HG03039 (cell line): ENCODE results near the gene RNF115.
"Not testable (repeated sequence)": the region's sequence is repeated elsewhere in the genome, so short reads cannot be mapped to it uniquely, and the experiment has no call there.

ENCODE experiments used
- ATAC-seq: cut with Tn5 transposase; IDR thresholded peaks from one replicate; pipeline ENCODE4 v1.9.1; 2021; ENCODE audit warnings: mild to moderate bottlenecking, moderate library complexity; ENCODE audit not compliant: unreplicated experiment

The RNF115 gene

GRCh38 chr1:145823565-145824498, at the start of gene RNF115, which contains the start of gene POLR3C:
Gene RNF115, minus strand, starts transcription at chr1:145824095. Its CDS starts 222 bp downstream, at chr1:145823873.
Gene POLR3C, plus strand, starts transcription at chr1:145824200. Its CDS starts 1,577 bp downstream, at chr1:145825777.
- ATAC-seq: peak; percentile 84

- ATAC-seq: no peak
Observed at GRCh38 chr1:145871994-145872924, 48.4 kb upstream of the RNF115 start.

- ATAC-seq: no peak
Observed at GRCh38 chr1:145868232-145868631, 44.3 kb upstream of the RNF115 start.

GRCh38 chr1:145863282-145864018, 39.6 kb upstream of the RNF115 start:
- ATAC-seq: no peak

GRCh38 chr1:145859491-145860023, 35.7 kb upstream of the RNF115 start:
- ATAC-seq: peak; percentile 65

GRCh38 chr1:145858901-145859490, 35.1 kb upstream of the RNF115 start, which contains the start of gene PIAS3:
Gene PIAS3, minus strand, starts transcription at chr1:145859081. Its CDS starts 91 bp downstream, at chr1:145858990.
- peak; percentile 74 for ATAC-seq

- peak; percentile 20 for ATAC-seq
Observed at GRCh38 chr1:145858238-145858900, 34.5 kb upstream of the RNF115 start.

- no peak for ATAC-seq
Observed at GRCh38 chr1:145857170-145857569, 33.3 kb upstream of the RNF115 start.

GRCh38 chr1:145855426-145855948, 31.6 kb upstream of the RNF115 start:
- no peak for ATAC-seq

GRCh38 chr1:145849356-145850160, 25.7 kb upstream of the RNF115 start:
- no peak for ATAC-seq

- ATAC-seq: no peak
Observed at GRCh38 chr1:145847827-145848226, 23.9 kb upstream of the RNF115 start.

GRCh38 chr1:145846201-145846612, 22.3 kb upstream of the RNF115 start:
- ATAC-seq: no peak

- peak; percentile 64 for ATAC-seq
Observed at GRCh38 chr1:145845514-145846161, 21.7 kb upstream of the RNF115 start, which contains the start of gene NUDT17. Gene NUDT17, plus strand, starts transcription at chr1:145845630. Its CDS starts 11 bp downstream, at chr1:145845641.

- ATAC-seq: peak; percentile 29
Observed at GRCh38 chr1:145845144-145845513, 21.2 kb upstream of the RNF115 start.

- ATAC-seq: no peak
Observed at GRCh38 chr1:145843031-145843430, 19.1 kb upstream of the RNF115 start.

GRCh38 chr1:145837656-145838055, 13.8 kb upstream of the RNF115 start:
- no peak for ATAC-seq

GRCh38 chr1:145830810-145831209, 6.9 kb upstream of the RNF115 start:
- ATAC-seq: not testable (repeated sequence)
